CD14-positive monocyte (primary cell): ENCODE results near the gene CEP85L. TPM values are rescaled to one million over a fixed set of nuclear protein-coding genes. Genes with fewer than 3 reads are reported as not detected.

ENCODE experiments used
- DNase-seq, 3 donors: peaks; one replicate each; pipeline ENCODE4 v3.0.0-alpha.2; 2011 to 2022
- H2AFZ ChIP-seq: 2 replicates; pipeline ENCODE4 v1.6.0; 2012; ENCODE audit warnings: mild to moderate bottlenecking, low read depth, low read length, inconsistent platforms; ENCODE audit not compliant: insufficient read depth, poor library complexity, severe bottlenecking
- H3K27ac ChIP-seq, 2 donors: 1 replicate in 1 of 2; 2 replicates in 1 of 2; pipeline ENCODE4 v1.5.1; 2012 to 2013; ENCODE audit warnings: low read length in 2 of 2, control low read depth in 1 of 2, inconsistent platforms in 1 of 2, low read depth in 1 of 2, mild to moderate bottlenecking in 1 of 2
- H3K27me3 ChIP-seq, 2 donors: one replicate each; pipeline versions ENCODE4 v1.6.0 to v1.6.1; 2011 to 2013; ENCODE audit warnings: low read length in 2 of 2; ENCODE audit not compliant: control insufficient read depth in 2 of 2, insufficient read depth in 2 of 2
- H3K36me3 ChIP-seq, 2 donors: replicated peaks in 1 of 2; 1 replicate in 1 of 2; 2 replicates in 1 of 2; pipeline versions ENCODE4 v1.5.1 to v1.6.1; 2012 to 2013; ENCODE audit warnings: low read length in 2 of 2, control low read depth in 1 of 2, inconsistent platforms in 1 of 2, mild to moderate bottlenecking in 1 of 2; ENCODE audit not compliant: insufficient read depth in 2 of 2, control insufficient read depth in 1 of 2
- H3K4me1 ChIP-seq, 2 donors: 1 replicate in 1 of 2; 2 replicates in 1 of 2; pipeline versions ENCODE4 v1.5.1 to v1.6.1; 2012 to 2013; ENCODE audit warnings: low read length in 2 of 2, control low read depth in 1 of 2, inconsistent platforms in 1 of 2, mild to moderate bottlenecking in 1 of 2, moderate library complexity in 1 of 2; ENCODE audit not compliant: insufficient read depth in 2 of 2, control insufficient read depth in 1 of 2
- H3K4me2 ChIP-seq: replicated peaks from 2 replicates; pipeline ENCODE3; 2012; ENCODE audit warnings: low read length, moderate library complexity, mild to moderate bottlenecking; ENCODE audit not compliant: poor library complexity, severe bottlenecking; ENCODE audit errors: extremely low read depth
- H3K4me3 ChIP-seq, 3 experiments: fragments of 200-600 bp in 1 of 3; sonication (generic) in 1 of 3; replicated peaks in 1 of 3; 1 replicate in 2 of 3; 2 replicates in 1 of 3; pipeline ENCODE4 v1.5.1; 2011 to 2013; ENCODE audit warnings: low read length in 3 of 3, mild to moderate bottlenecking in 3 of 3, control low read depth in 2 of 3, low read depth in 2 of 3, inconsistent platforms in 1 of 3, moderate library complexity in 1 of 3
- H3K79me2 ChIP-seq: 2 replicates; pipeline ENCODE4 v1.6.0; 2012; ENCODE audit warnings: mild to moderate bottlenecking, control low read depth, inconsistent platforms, low read length, moderate library complexity; ENCODE audit not compliant: insufficient read depth
- H3K9ac ChIP-seq: 2 replicates; pipeline ENCODE4 v1.6.0; 2017; ENCODE audit warnings: low read length, mild to moderate bottlenecking; ENCODE audit not compliant: insufficient read depth, poor library complexity, severe bottlenecking
- H3K9me3 ChIP-seq, 2 donors: replicated peaks in 1 of 2; 1 replicate in 1 of 2; 2 replicates in 1 of 2; pipeline versions ENCODE4 v1.5.1 to v1.6.1; 2012 to 2013; ENCODE audit warnings: low read length in 2 of 2, control low read depth in 1 of 2; ENCODE audit not compliant: control insufficient read depth in 1 of 2, insufficient read depth in 1 of 2
- H4K20me1 ChIP-seq: 2 replicates; pipeline ENCODE4 v1.6.0; 2012; ENCODE audit warnings: mild to moderate bottlenecking, low read length, control low read depth, moderate library complexity; ENCODE audit not compliant: insufficient read depth
- H3K27ac Mint-ChIP-seq, 7 donors: one replicate each; pipeline ENCODE4 v1.8.0; 2020; ENCODE audit warnings: mild to moderate bottlenecking in 7 of 7, mixed read lengths in 7 of 7, moderate library complexity in 6 of 7, inconsistent platforms in 2 of 7
- H3K27me3 Mint-ChIP-seq, 3 donors: one replicate each; pipeline ENCODE4 v1.8.0; 2021 to 2022; ENCODE audit warnings: low read depth in 3 of 3, mild to moderate bottlenecking in 3 of 3, mixed read lengths in 3 of 3, moderate library complexity in 3 of 3, inconsistent platforms in 1 of 3
- H3K36me3 Mint-ChIP-seq, 2 donors: one replicate each; pipeline ENCODE4 v1.8.0; 2020; ENCODE audit warnings: mixed read lengths in 2 of 2, inconsistent platforms in 1 of 2, mild to moderate bottlenecking in 1 of 2
- H3K4me1 Mint-ChIP-seq: one replicate; pipeline ENCODE4 v1.8.0; 2020; ENCODE audit warnings: mild to moderate bottlenecking, mixed read lengths
- H3K4me3 Mint-ChIP-seq, 2 donors: one replicate each; pipeline ENCODE4 v1.8.0; 2020; ENCODE audit warnings: mild to moderate bottlenecking in 2 of 2, mixed read lengths in 2 of 2, moderate library complexity in 1 of 2
- H3K9me3 Mint-ChIP-seq, 7 donors: one replicate each; pipeline ENCODE4 v1.8.0; 2020 to 2022; ENCODE audit warnings: mixed read lengths in 7 of 7, mild to moderate bottlenecking in 6 of 7, moderate library complexity in 6 of 7, inconsistent platforms in 2 of 7
- WGBS: methylation state at CpG from one replicate; pipeline ENCODE4 v1.1.5; 2013; ENCODE audit warnings: missing lambda C conversion rate; ENCODE audit not compliant: insufficient coverage; 5-methylcytosine and 5-hydroxymethylcytosine counted together
- intact Hi-C, 2 donors: fragments of 100-400 bp; cut with micrococcal nuclease; formaldehyde crosslinking; loops; one replicate each; pipeline versions ENCODE4 v1.15.0 to v1.15.1; 2023
- polyA plus RNA-seq, 3 donors: library from polyadenylated mRNA; depleted of rRNA in 1 of 3; unstranded in 2 of 3; stranded (reverse) in 1 of 3; fragments of 300-500 nt in 2 of 3; fragments of >200 nt in 1 of 3; fragmentation: Illumina TruSeq in 2 of 3; gene quantifications; 1 replicate in 2 of 3; 2 replicates in 1 of 3; pipeline ENCODE4 v1.2.3, GENCODE V29; 2012 to 2021
- TF ChIP-seq, protein P1 (sequence below): fragments of 200-600 bp; IDR thresholded peaks from one replicate; pipeline ENCODE4 v1.8.0; 2022; ENCODE audit warnings: antibody characterized with exemption, mild to moderate bottlenecking

Gene CEP85L
- polyA plus RNA-seq, 3 donors = 14.9 to 38.3 (median 19.6) TPM

DNA sequence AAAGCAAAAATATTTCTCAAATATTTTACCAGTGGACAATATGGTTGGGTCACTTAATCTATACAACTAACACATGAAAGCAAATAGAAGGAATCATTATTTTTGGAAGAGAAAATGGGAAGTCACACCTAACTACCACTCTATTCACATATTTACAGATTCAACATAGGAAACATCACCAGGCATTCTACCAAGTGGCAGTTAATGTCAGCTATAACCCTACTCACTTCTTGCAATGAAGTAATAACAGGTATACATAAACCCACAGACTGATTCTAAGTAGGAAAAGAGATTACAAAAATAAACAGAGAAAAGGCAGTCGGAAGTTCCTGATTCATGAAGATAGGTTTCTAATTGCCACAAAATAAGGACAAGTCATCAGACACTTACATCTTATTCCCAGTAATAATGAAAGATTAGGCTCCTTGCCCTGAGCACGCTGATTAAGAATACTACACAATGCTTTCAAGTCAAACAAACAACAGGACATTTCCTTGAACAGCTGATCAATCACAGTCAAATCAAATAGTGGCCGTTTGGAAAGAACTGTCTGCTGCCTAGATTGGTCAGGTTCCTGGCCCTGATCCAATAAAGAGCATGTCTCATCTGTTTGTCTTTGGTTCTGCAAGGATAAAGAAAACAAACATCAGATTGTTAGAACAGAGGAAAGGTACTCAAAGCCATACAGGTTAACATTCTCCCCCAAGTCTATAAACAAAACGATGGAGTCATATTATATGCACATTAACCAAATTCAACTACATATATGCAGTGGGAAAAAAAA is 182.5 kb downstream of the CEP85L start:
- Histone ChIP-seq H4K20me1 (no peaks in the 10 kb centered on the region), H3K9ac (no peak overlapping the region), H3K4me3 (no peak overlapping the region), H3K4me2 (no peak overlapping the region), H2AFZ (no peak overlapping the region), H3K36me3 (peaks cover 46 to 65% of the 10 kb centered on the region in 2 donors), H3K27ac (no peak overlapping the region), H3K9me3 (no peaks in the 10 kb centered on the region), H3K27me3 (no peaks in the 10 kb centered on the region), H3K4me1 (no peaks in the 10 kb centered on the region), H3K79me2 (no peaks in the 10 kb centered on the region)
- no peak overlapping the region for H3K4me3 Mint-ChIP-seq
- H3K27ac Mint-ChIP-seq = no peak overlapping the region
- H3K4me1 Mint-ChIP-seq = no peaks in the 10 kb centered on the region
- TF ChIP-seq, protein P1, sequence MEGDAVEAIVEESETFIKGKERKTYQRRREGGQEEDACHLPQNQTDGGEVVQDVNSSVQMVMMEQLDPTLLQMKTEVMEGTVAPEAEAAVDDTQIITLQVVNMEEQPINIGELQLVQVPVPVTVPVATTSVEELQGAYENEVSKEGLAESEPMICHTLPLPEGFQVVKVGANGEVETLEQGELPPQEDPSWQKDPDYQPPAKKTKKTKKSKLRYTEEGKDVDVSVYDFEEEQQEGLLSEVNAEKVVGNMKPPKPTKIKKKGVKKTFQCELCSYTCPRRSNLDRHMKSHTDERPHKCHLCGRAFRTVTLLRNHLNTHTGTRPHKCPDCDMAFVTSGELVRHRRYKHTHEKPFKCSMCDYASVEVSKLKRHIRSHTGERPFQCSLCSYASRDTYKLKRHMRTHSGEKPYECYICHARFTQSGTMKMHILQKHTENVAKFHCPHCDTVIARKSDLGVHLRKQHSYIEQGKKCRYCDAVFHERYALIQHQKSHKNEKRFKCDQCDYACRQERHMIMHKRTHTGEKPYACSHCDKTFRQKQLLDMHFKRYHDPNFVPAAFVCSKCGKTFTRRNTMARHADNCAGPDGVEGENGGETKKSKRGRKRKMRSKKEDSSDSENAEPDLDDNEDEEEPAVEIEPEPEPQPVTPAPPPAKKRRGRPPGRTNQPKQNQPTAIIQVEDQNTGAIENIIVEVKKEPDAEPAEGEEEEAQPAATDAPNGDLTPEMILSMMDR = no peak
- intact Hi-C loops = no loop called here
- no peaks in the 10 kb centered on the region for H3K9me3 Mint-ChIP-seq
- peaks cover 63 to 67% of the 10 kb centered on the region in 2 donors for H3K36me3 Mint-ChIP-seq
- H3K27me3 Mint-ChIP-seq = no peaks in the 10 kb centered on the region
- no peak for DNase-seq
- 100% methylated on average over 1 of the region's 4 CpGs for WGBS

DNA sequence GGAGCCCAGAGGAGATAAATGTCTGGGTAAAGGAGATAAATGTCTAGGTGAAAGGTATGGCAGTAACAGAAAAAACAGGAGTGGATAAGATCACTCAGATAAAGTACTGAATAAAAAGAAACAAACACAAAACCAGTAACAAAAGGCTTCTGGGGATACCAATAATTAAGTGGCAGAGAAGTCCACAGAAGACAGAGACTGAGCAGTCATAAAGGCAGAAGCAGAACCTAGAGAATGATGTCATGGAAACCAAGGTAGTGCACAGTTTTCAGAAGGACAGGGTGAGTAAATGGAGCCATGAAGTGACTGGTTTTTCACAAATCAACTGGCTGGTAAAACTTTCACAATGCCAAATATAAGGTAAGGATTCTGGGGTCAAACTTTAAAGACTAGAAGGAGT is 184.2 kb downstream of the CEP85L start:
- Histone ChIP-seq H3K4me3 (no peak overlapping the region), H3K79me2 (no peaks in the 10 kb centered on the region), H2AFZ (no peak overlapping the region), H4K20me1 (no peaks in the 10 kb centered on the region), H3K4me1 (no peaks in the 10 kb centered on the region), H3K9me3 (no peaks in the 10 kb centered on the region), H3K27ac (no peak overlapping the region), H3K36me3 (peaks cover 46 to 76% of the 10 kb centered on the region in 2 donors), H3K4me2 (no peak overlapping the region), H3K27me3 (no peaks in the 10 kb centered on the region), H3K9ac (no peak overlapping the region)
- Mint-ChIP-seq H3K4me3 (no peak overlapping the region), H3K27ac (no peak overlapping the region), H3K36me3 (peaks cover 64 to 65% of the 10 kb centered on the region in 2 donors), H3K4me1 (no peaks in the 10 kb centered on the region), H3K27me3 (no peaks in the 10 kb centered on the region), H3K9me3 (no peaks in the 10 kb centered on the region)
- TF ChIP-seq, protein P1 = no peak
- intact Hi-C loops = no loop called here
- no peak for DNase-seq
